Uterus (tissue), 4 donors: Measurements from ENCODE around the gene RNU6-1. TPM values are rescaled to one million over a fixed set of nuclear protein-coding genes. Genes with fewer than 3 reads are reported as not detected.
A peak's percentile ranks its signal among the peaks of the same experiment; 100 is the strongest.

Source experiments
- DNase-seq, 2 donors: peaks; one replicate each; pipeline ENCODE4 v3.0.0-alpha.2; 2019 to 2020
- H3K27ac ChIP-seq, 2 donors: fragments of 200-600 bp; sonication (generic); 1 replicate in 1 of 2; 2 replicates in 1 of 2; pipeline ENCODE4 v1.5.1; 2016 to 2018
- H3K27me3 ChIP-seq, 2 donors: fragments of 200-600 bp; sonication (generic); one replicate each; pipeline ENCODE4 v1.5.1; 2018 to 2019; ENCODE audit warnings: control low read depth in 1 of 2
- H3K36me3 ChIP-seq, 2 donors: fragments of 200-600 bp; sonication (generic); one replicate each; pipeline ENCODE4 v1.5.1; 2019; ENCODE audit warnings: control low read depth in 1 of 2
- H3K4me1 ChIP-seq, 2 donors: fragments of 200-600 bp; sonication (generic); one replicate each; pipeline ENCODE4 v1.5.1; 2018 to 2019; ENCODE audit warnings: control low read depth in 1 of 2
- H3K4me3 ChIP-seq, 2 donors: fragments of 200-600 bp; sonication (generic); 1 replicate in 1 of 2; 2 replicates in 1 of 2; pipeline ENCODE4 v1.5.1; 2018 to 2019; ENCODE audit warnings: mild to moderate bottlenecking in 1 of 2
- H3K9me3 ChIP-seq, 2 donors: fragments of 200-600 bp; sonication (generic); one replicate each; pipeline ENCODE4 v1.5.1; 2019; ENCODE audit warnings: control low read depth in 1 of 2
- CTCF ChIP-seq, 4 experiments: fragments of 200-600 bp in 2 of 4; fragments of 450-650 bp in 2 of 4; sonication (generic) in 2 of 4; IDR thresholded peaks; one replicate each; pipeline ENCODE4 v1.5.1; 2016 to 2019; ENCODE audit warnings: antibody characterized with exemption in 4 of 4, mild to moderate bottlenecking in 2 of 4, moderate library complexity in 1 of 4
- POLR2A ChIP-seq, 2 donors: fragments of 450-650 bp; IDR thresholded peaks; one replicate each; pipeline ENCODE4 v1.6.1; 2016; ENCODE audit warnings: antibody characterized with exemption in 2 of 2, mild to moderate bottlenecking in 1 of 2, moderate library complexity in 1 of 2
- intact Hi-C: fragments of 100-400 bp; cut with DNase I; formaldehyde crosslinking; loops from one replicate; pipeline ENCODE4 v1.15.1; 2023; ENCODE audit warnings: low total_unique reads
- total RNA-seq, 4 donors: library from RNA; depleted of rRNA in 3 of 4; stranded (reverse); fragments of >200 nt in 3 of 4; gene quantifications; one replicate each; pipeline versions ENCODE4 v1.1.0 to v1.2.4, GENCODE V29; 2014 to 2023
- donor health status: DM: yes; HTN: yes; CAD: no.

The RNU6-1 gene
- total RNA-seq, 4 donors from 2014 or later = not detected

GRCh38 chr15:67845974-67846373, 6.1 kb upstream of the RNU6-1 start:
- H3K4me1 ChIP-seq = peaks cover 6 to 10% of the 10 kb centered on the region in 2 donors
- no peak for TF ChIP-seq POLR2A (IDR thresholded peaks at IDR 0.05)
- TF ChIP-seq CTCF (IDR thresholded peaks at IDR 0.05) = no peak
- H3K27me3 ChIP-seq = no peaks in the 10 kb centered on the region
- DNase-seq = no peak
- intact Hi-C loops = no loop called here
- no peaks in the 10 kb centered on the region for H3K36me3 ChIP-seq
- no peaks in the 10 kb centered on the region for H3K9me3 ChIP-seq
- no peak overlapping the region for H3K4me3 ChIP-seq
- no peak overlapping the region for H3K27ac ChIP-seq

GRCh38 chr15:67843571-67844387, 3.9 kb upstream of the RNU6-1 start:
- Histone ChIP-seq H3K36me3 (no peaks in the 10 kb centered on the region), H3K27me3 (no peaks in the 10 kb centered on the region), H3K4me3 (no peak overlapping the region), H3K4me1 (peaks cover 6 to 10% of the 10 kb centered on the region in 2 donors), H3K9me3 (no peaks in the 10 kb centered on the region), H3K27ac (peak overlapping the region; percentile 83 to 88)
- DNase-seq = peak; percentile 80 to 81
- TF ChIP-seq CTCF (IDR thresholded peaks at IDR 0.05) (no peak), POLR2A (IDR thresholded peaks at IDR 0.05) (no peak)
- intact Hi-C loops = no loop called here

GRCh38 chr15:67843092-67843501, 3.3 kb upstream of the RNU6-1 start:
- Histone ChIP-seq H3K4me1 (peaks cover 6 to 10% of the 10 kb centered on the region in 2 donors), H3K27me3 (no peaks in the 10 kb centered on the region), H3K9me3 (no peaks in the 10 kb centered on the region), H3K4me3 (no peak overlapping the region), H3K36me3 (no peaks in the 10 kb centered on the region), H3K27ac (peak overlapping the region; percentile 83 to 88)
- no peak for TF ChIP-seq POLR2A (IDR thresholded peaks at IDR 0.05)
- no peak for TF ChIP-seq CTCF (IDR thresholded peaks at IDR 0.05)
- intact Hi-C loops = no loop called here
- no peak for DNase-seq

GRCh38 chr15:67841513-67841762, 1.6 kb upstream of the RNU6-1 start:
- intact Hi-C loops = no loop called here
- no peak for DNase-seq
- Histone ChIP-seq H3K27ac (peak overlapping the region; percentile 97), H3K9me3 (no peaks in the 10 kb centered on the region), H3K36me3 (no peaks in the 10 kb centered on the region), H3K27me3 (no peaks in the 10 kb centered on the region), H3K4me3 (peak overlapping the region in 1 of 2 donors; percentile 76), H3K4me1 (peaks cover 6 to 10% of the 10 kb centered on the region in 2 donors)
- no peak for TF ChIP-seq CTCF (IDR thresholded peaks at IDR 0.05)
- no peak for TF ChIP-seq POLR2A (IDR thresholded peaks at IDR 0.05)

- Histone ChIP-seq H3K4me3 (peak overlapping the region; percentile 76 to 82), H3K27ac (peak overlapping the region; percentile 97), H3K9me3 (no peaks in the 10 kb centered on the region), H3K36me3 (no peaks in the 10 kb centered on the region), H3K27me3 (no peaks in the 10 kb centered on the region), H3K4me1 (peaks cover 6 to 13% of the 10 kb centered on the region in 2 donors)
- TF ChIP-seq POLR2A (IDR thresholded peaks at IDR 0.05) = no peak
- no peak for TF ChIP-seq CTCF (IDR thresholded peaks at IDR 0.05)
- intact Hi-C loops = no loop called here
- DNase-seq = no peak
These were observed 1.1 kb upstream of the RNU6-1 start for GRCh38 chr15:67840749-67841512.
